GM19328 (cell line): ENCODE data around the gene TMC7.

Experiments used
- ATAC-seq: cut with Tn5 transposase; IDR thresholded peaks from one replicate; pipeline ENCODE4 v1.9.1; 2021; ENCODE audit warnings: mild to moderate bottlenecking, moderate library complexity; ENCODE audit not compliant: unreplicated experiment

The TMC7 gene

DNA sequence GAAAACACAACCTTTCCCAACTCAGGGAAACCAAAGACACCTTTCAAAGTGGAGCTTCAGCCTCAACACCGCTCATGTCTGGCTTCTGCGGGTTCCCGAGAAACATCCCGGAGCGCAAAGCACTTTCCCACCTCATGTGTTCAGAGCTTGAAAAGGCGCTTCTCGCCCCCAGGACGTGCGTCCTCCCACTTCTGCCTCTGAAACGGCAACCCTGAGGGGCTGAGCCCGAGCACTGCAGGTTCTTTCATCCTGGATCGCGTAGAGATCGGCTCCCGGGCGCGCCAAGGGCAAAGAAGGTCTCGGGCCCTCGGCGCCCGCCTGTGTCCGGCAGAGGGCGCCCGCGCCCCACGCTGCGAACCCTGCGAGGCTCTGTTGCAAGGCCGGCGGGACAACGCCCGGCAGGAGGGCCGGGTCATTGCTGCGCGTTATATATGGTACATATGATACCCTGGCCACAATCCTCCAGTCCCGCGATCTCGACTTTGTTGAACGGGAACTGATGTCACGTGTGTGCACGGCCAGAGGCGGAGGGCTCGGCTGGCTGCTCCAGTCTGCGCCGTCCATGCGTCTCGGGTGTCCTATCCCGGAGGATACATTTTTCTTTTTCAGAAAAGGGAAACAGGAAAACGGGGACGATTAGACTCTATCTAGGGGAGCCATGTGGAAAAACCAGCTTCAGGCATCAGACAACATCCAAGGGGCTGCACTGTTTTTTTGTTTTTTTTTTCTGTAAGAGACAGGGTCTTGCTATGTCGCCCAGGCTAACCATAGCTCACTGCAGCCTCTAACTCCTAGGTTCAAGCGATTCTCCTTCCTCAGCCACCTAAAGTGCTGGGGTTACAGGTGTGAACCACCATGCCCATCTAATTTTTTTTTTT is 102.8 kb downstream of the TMC7 start:
- peak; percentile 64 for ATAC-seq

DNA sequence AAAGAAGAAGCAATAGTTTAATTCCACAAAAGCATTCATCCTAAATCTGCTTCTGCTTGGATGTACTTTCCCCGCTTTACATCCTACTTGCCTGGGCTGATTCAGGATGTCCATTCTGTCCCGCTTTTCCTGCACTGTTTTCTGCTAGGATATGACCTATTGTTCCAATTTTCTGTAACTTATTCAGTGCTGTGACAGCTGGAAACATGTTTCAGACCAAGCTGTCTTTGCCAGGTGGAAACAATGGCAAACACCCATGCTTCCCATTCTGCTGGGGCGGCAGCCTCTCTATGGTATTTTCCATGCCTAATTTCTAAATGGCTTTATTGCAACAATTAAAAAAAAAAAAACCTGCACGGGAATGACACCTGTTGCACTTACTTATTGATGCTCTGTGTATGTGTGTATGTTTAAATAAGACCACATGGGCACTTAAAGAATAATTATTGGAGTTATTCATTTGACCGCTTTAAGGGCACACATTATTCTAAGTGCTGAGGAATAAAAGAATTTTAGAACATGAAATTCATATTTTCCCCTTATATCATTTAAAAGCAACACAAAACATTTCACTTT is 104.7 kb downstream of the TMC7 start:
- no peak for ATAC-seq

DNA sequence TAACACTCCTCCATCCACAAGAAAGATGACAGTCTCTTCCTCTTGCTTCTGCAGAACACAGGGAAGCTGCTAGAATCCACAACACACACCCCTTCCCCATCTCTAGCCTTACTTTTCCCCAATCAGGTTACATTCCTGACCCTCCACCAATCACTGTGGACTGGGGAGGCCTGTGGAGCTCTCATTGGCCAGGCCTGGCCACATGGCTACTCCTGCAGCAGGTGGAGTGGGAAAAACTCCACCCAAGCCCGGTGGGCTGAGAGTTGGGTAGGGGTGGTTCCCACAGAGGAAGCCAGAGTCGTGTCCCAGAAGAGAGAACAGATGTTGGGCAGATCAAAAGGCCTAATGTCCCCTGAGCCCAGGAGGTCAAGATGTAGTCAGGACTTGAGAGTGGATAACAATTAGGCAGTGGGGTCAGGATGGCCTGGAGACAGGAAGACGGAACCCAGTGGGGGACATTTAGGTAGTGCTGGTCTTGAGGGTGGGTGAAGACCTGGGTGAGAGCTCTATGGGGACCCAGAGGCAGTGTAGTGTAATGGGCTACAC is 105.7 kb downstream of the TMC7 start:
- ATAC-seq, result no peak

DNA sequence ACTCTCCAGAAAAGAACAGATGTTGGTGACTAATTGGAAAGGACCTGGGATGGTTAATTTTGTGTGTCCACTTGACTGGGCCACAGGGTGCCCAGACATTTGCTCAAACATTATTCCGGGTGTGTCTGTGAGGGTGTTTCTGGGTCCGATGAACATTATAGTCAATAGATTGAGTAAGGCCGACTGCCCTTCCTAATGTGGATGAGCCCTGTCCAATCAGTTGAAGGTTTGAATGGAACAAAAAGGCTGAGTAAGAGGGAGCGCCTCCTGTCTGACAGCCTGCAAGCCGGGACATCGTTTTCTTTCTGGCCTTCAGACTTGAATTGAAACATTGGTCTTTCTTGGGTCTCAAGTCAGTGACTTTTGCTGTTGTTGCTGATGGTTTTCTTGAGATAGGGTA is 107.2 kb downstream of the TMC7 start:
- no peak for ATAC-seq

DNA sequence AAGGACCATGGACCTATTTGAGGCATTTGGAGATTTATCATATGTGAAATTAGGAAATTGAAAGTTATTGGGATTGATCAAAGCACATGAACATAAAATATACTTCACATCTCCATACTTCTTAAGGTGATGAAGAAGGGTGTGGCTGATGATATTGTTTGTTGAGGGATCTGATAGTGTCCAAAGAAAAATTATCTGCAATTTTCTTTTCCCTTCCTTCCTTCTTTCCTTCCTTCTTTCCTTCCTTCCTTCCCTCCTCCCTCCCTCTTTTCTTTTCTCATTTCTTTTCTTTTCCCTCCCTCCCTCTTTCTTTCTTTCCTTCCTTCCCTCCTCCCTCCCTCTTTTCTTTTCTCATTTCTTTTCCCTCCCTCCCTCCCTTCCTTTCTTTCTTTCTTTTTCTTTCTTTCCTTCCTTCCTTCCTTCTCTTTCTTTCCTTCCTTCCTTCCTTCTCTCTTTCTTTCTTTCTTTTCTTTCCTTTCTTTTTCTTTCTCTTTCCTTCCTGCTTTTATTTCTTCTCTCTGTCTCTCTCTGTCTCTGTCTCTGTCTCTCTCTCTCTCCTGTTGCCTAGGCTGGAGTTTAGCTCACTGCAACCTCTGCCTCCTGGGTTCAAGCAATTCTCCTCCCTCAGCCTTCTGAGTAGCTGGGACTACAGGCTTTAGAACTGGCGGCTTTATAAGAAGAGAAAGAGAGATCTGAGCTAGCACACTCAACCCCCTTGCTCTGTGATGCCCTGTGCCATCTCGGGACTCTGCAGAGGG is 109.1 kb downstream of the TMC7 start:
- ATAC-seq, result no peak

DNA sequence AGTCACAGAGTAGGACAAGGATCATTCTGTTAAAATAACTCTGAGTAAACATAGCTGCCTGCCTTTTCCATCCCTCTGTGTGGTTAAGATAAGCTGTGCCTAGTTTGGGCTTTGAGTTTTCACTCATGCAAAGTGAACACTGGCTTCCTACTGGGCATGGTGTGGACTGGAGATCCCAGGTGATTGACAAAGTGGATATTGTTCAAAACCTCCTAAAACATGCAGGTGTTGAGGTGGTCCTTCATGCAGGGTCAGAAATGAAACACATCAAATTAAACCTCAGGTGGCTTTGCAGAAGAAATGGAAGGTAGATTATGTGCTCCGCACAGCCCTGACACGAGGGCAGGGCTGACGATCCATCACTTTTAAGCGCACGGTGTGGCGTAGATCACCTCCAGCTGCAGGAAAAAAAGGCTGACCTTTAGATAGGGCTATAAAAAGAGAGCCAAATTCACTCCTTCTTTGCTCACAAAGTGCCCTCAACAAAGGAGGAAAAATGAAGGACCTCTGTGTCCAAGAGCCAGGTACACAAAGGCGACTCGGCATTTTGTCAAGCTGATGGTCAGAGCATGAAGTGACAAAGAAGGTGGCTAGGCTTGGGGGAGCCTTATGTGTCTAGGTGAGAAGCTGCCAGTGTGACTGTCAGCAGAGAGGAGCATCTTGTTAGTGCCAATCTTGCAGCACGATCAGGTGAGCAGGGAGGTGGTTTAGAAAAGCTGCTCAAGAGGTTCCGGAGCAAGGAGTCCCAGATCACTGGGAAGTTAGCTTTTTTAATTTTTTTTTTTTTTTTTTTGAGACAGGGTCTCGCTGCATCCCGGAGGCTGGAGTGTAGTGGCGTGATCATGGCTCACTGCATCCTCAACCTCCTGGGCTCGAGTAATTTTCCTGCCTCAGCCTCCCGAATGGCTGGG is 110.2 kb downstream of the TMC7 start:
- no peak for ATAC-seq

DNA sequence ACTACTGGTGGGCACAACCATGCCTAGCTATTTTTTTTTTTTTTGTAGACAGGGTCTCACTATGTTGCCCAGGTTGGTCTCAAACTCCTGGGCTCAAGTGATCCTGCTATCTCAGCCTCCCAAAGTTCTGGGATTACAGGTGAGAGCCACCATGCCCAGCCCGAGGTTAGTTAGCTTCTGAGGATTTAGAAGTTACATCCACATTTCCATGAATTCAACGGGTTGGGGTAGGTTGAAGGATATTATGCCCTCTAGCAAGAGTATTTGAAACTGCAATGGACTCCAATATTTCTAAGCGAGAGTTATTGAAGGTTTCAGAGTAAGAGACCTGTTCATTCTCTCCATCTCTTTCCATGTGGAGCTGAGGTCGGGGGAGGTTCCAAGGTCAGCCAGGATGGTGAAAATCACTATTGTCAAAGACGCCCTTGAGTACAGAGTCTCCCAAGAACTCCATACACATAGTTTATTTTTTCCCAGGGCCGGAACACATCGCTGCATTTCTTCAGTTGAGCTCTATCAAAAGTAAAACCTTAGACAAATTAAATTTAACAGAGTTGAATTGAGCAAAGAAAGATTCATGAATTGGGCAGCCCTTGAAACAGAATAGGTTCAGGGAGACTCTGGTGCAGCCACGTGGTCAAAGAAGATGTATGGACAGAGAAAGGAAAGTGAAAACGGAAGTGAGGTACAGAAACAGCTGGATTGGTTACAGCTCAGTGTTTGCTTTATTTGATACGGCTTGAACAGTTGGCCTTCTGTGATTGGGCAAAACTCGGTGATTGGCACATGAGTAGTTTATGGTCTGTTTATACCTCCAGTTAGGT is 111.0 kb downstream of the TMC7 start:
- ATAC-seq, result no peak

DNA sequence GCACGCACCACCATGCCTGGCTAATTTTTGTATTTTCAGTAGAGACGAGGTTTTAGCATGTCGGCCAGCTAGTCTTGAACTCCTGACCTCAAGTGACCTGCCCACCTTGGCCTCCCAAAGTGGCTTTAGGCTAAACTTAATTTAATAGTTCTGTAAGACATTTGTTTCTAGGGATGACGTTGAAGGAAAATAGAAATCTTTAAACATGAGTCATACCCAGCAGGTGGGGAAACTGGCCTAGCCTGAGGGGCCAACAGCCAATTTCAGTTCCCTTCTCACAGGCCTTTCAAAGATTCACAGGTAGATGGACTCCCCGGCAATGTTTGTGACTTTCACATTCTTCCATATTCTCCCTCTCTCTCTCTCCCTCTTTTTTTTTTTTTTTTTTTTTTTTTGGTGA is 111.9 kb downstream of the TMC7 start:
- no peak for ATAC-seq

DNA sequence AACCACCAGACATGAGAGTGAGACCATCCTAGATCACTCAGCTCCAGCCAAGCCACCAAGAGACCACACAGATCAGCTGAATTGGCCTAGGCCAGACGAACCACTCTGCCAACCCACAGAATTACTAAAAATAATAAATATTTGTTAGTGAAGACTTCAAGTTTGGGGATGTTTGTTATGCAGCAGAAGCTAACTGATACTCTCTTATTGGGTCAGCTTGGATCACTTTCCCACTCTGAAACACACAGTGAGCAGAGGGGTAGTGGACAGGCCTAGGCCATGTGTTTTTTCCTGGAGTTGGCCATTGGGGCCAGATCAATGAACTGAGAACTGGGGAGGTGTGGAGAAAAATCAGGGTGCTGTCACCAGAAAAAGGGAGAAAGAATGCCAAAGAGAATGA is 114.4 kb downstream of the TMC7 start:
- no peak for ATAC-seq

DNA sequence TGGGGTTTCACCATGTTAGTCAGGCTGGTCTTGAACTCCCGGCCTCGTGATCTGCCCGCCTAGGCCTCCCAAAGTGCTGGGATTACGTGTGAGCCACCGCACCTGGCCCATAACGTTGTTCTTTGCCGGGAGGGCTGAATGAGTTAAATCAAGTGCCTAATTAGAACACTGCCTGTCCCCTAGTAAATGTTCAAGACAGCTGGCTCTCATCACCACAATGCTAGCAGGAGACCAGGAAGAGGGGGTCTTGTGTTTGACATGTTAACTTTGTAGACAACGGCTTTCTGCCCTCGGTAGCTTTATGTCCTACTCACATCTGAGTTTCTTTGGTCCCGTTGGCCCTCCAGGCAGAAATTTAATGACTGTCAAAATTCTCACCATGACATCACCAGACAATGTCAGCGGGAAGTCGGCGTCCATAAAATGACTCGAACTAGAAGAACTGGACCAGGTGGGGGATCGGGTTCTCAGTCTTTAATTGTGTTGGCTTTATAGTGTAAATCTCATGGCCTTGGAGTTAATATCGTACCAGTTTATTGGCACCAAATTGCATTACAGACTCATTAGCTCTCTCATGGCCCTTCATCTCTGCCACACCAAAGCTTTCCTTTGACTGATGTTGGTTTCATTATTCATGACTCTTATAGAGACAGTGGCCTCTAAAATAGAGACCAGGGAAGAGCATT is 118.6 kb downstream of the TMC7 start:
- ATAC-seq, result no peak

DNA sequence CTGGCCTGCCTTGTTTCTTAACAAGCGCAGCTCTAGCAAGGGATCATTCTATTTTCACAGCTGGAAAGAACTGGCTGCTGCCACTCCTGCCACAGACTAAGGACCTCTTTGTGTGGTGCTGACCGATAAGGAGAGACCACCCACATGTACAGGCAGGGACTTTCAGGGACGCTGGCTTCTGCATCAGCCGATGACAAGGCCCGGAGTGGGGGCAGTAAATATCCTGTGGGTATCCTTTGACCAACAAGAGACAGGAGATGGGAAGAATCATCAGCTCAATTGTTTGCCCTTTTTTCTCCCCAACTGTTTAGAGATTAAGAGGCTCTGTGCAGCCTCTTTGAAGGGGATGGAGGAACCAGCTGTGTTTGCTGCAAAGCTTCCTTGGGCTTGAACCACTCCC is 120.9 kb downstream of the TMC7 start:
- no peak for ATAC-seq

DNA sequence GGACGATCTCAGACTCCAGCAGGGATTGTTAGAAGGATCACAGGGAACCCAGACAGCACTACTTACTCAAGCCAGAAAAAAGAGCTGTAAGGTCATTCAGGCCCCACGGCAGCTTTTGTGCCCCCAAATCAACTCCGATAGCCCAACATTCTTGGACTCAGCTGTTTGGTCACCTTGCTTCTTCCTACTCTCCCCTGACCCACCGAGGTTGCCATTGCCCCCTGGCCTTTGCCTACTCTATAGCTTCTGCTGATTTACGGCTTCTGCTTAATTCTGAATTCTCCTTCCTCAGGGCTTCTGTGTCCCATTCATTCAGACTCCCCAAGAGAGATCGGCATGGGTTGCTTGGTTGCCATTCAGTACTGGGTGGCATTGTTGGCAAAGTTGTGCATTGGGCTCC is 121.4 kb downstream of the TMC7 start:
- ATAC-seq, result no peak

DNA sequence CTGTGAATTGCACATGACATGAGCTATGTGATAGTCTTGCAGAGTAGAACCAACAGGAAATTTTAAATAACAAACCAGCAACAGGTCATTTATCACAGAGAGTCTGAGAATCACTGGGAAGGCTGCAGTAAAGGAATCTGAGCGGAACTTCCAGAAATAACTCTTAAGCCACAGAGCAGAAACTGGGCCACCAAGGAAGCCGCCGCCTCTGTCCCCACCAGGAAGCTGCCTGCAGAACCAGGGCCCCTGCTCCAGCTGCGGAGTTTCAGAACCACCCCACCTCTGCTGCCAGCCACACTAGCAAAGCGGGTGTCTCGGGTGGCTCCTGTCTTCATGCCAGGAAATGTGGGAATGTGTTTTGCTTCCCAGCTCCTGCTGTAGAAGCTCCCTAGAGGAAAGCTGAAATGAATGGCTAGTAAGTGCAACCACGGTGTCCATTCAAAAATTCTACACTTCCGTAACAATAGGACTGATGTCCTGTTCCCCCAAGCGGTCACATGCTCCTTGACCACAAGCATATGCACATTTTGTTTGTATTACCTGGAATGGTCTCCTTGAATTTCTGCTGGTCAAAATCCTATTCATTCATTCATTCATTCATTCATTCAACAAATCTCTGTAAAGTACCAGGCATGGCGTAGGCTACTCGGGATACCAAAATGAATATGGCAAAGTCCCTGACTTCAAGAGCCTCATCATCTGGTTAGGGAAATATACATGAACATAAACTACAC is 122.3 kb downstream of the TMC7 start:
- ATAC-seq, result no peak

DNA sequence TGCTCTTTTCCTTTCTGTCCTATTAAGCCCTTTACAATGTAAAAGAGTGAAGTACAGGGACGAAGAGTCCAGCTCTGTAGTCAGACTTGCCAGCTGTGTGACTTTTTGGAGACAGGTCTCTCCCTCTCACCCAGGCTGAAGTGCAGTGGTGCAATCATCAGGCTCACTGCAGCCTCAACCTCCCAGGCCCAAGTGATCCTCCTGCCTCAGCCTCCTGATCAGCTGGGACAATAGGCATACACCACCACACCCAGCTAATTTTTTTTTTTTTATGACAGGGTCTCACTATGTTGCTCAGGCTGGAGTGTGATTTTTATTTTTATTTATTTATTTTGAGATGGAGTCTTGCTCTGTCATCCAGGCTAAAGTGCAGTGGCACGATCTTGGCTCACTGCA is 122.9 kb downstream of the TMC7 start:
- ATAC-seq, result no peak

DNA sequence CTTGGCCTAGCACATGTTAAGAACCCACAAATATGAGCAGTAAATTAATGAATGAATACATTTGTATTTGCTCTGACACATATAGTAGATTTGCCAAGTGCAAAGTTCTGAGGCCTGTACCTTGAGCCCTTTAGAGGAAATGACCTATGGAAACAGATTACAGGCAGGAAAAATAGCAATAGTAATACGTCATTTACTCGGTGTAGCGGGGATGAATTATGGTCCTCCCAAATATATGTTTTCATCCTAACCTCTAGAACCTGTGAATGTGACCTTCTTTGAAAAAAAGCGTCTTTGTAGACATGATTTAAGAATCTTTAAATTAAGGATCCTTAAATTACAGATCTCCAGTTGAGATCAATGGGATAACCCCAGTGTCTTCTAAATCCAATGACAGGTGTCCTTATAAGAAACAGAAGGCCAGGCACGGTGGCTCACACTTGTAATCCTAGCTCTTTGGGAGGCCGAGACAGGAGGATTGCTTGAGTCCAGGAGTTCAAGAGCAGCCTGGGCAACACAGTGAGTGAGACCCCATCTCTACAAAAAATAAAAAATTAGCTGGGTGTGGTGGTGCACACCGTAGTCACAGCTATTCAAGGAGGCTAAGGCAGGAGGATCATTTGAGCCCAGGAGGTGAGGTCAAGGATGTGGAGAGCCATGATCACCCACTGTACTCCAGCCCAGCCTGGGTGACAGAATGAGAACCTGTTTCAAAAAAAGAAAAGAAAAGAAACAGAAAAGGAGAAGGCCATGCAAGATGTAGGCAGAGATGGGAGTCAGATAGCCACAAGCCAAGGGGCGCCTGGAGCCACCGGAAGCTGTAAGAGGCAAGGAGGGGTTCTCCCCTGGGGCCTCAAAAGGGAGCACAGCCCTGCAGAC is 124.9 kb downstream of the TMC7 start:
- ATAC-seq, result no peak

DNA sequence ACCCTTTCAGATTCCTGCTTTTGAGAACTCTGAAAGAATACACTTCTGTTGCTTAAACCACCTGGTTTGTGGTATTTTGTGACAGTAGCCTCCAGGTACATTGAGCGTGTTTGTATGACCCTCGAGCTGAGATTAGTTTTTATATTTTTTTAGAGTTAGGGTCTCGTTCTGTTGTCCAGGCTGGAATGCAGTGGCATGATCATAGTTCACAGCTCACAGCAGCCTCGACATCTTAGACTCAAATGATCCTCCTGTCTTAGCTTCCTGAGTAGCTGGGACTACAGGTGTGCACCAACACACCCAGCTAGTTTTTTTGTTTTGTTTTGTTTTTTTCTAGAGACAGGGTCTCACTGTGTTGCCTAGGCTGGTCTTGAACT is 125.5 kb downstream of the TMC7 start:
- ATAC-seq, result no peak

DNA sequence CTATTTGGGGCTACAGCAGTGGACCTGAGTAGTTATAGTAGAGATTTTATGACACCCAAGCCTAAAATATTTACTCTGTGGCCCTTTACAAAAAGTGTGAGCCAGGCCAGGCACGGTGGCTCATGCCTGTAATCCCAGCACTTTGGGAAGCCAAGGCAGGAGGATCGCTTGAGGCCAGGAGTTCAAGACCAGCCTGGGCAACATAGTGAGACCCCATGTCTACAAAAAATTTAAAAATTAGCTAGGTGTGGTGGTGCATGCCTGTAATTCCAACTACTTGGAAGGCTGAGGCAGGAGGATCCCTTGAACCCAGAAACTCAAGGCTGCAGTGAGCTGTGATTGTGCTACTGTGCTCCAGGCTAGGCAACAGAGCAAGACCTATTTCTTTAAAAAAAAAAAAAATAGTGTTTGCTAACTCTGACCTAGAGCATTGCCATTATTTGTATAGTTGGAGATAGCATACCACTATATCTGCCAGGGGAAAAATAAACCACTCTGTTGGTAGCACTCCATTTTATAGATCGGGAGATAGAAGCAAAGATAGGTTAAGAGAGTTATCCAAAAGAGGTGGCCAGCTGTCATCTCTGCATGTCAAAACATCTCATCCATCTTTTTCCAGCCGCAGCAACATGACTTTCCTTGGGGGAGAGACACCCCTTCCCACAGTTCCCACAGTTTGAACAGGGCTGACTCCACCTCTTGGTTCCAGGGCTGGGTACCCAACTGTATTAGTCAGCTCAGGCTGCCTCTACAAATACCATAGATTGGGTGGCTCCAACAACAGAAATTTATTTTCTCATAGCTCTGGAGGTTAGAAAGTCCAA is 127.0 kb downstream of the TMC7 start:
- no peak for ATAC-seq
